Duodenal mucosa (tissue), 2 donors: ENCODE measurements around the gene TMEM14A.

Source experiments
- H3K27ac ChIP-seq: one replicate; pipeline ENCODE4 v1.7.0; 2013; ENCODE audit warnings: low read depth, low read length
- H3K27me3 ChIP-seq, 2 donors: one replicate each; pipeline ENCODE4 v1.7.0; 2013; ENCODE audit warnings: low read length in 2 of 2, control low read depth in 1 of 2; ENCODE audit not compliant: insufficient read depth in 2 of 2, control insufficient read depth in 1 of 2
- H3K36me3 ChIP-seq, 2 donors: one replicate each; pipeline ENCODE4 v1.7.0; 2013; ENCODE audit warnings: low read length in 2 of 2, control low read depth in 1 of 2; ENCODE audit not compliant: insufficient read depth in 2 of 2, control insufficient read depth in 1 of 2
- H3K4me1 ChIP-seq, 2 donors: one replicate each; pipeline ENCODE4 v1.7.0; 2013; ENCODE audit warnings: low read length in 2 of 2, control low read depth in 1 of 2; ENCODE audit not compliant: insufficient read depth in 2 of 2, control insufficient read depth in 1 of 2
- H3K4me3 ChIP-seq, 2 donors: one replicate each; pipeline ENCODE4 v1.7.0; 2013; ENCODE audit warnings: low read length in 2 of 2, low read depth in 1 of 2
- H3K9ac ChIP-seq, 2 donors: one replicate each; pipeline ENCODE4 v1.7.0; 2013; ENCODE audit warnings: low read length in 2 of 2, low read depth in 1 of 2
- H3K9me3 ChIP-seq, 2 donors: one replicate each; pipeline ENCODE4 v1.7.0; 2013; ENCODE audit warnings: low read length in 2 of 2, control low read depth in 1 of 2; ENCODE audit not compliant: control insufficient read depth in 1 of 2

The TMEM14A gene

GRCh38 chr6:52641388-52641787 is 29.5 kb upstream of the TMEM14A start:
- peaks cover 0 to 15% of the 10 kb centered on the region in 2 donors for H3K4me1 ChIP-seq
- H3K27me3 ChIP-seq: no peaks in the 10 kb centered on the region
- H3K9me3 ChIP-seq: no peaks in the 10 kb centered on the region
- H3K4me3 ChIP-seq: no peak overlapping the region
- H3K9ac ChIP-seq: no peak overlapping the region
- H3K36me3 ChIP-seq: no peaks in the 10 kb centered on the region
- no peak overlapping the region for H3K27ac ChIP-seq

GRCh38 chr6:52641826-52642225 is 29.1 kb upstream of the TMEM14A start:
- no peaks in the 10 kb centered on the region for H3K9me3 ChIP-seq
- H3K27ac ChIP-seq: no peak overlapping the region
- no peak overlapping the region for H3K9ac ChIP-seq
- H3K4me3 ChIP-seq: no peak overlapping the region
- peaks cover 0 to 15% of the 10 kb centered on the region in 2 donors for H3K4me1 ChIP-seq
- H3K36me3 ChIP-seq: no peaks in the 10 kb centered on the region
- H3K27me3 ChIP-seq: no peaks in the 10 kb centered on the region

DNA sequence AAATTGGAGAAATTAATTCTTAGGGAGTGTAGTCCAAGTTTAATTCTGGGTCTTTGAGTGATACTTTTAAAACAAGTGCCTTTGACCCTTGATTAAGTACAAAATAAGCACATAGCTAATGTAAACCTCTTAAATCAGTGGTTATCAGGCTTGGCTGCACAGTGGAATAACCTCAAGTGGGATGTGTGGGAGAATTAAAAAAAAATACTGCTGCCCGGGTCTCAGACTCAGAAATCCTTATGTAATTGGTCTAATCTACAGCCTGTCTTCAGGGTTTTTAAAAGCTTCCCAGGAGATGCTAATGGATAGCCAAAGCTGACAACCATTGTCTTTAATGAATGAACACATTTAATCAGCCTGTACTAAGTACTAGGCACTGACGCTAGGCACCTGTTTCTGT is 28.5 kb upstream of the TMEM14A start:
- Histone ChIP-seq H3K27ac (no peak overlapping the region), H3K9me3 (no peaks in the 10 kb centered on the region), H3K27me3 (no peaks in the 10 kb centered on the region), H3K4me3 (no peak overlapping the region), H3K9ac (no peak overlapping the region), H3K4me1 (peaks cover 0 to 15% of the 10 kb centered on the region in 2 donors), H3K36me3 (no peaks in the 10 kb centered on the region)

GRCh38 chr6:52643158-52643557 is 27.8 kb upstream of the TMEM14A start:
- no peak overlapping the region for H3K9ac ChIP-seq
- no peaks in the 10 kb centered on the region for H3K27me3 ChIP-seq
- H3K27ac ChIP-seq: no peak overlapping the region
- H3K36me3 ChIP-seq: no peaks in the 10 kb centered on the region
- peaks cover 0 to 15% of the 10 kb centered on the region in 2 donors for H3K4me1 ChIP-seq
- no peaks in the 10 kb centered on the region for H3K9me3 ChIP-seq
- H3K4me3 ChIP-seq: no peak overlapping the region

- Histone ChIP-seq H3K4me3 (no peak overlapping the region), H3K27ac (no peak overlapping the region)
These were observed 26.7 kb upstream of the TMEM14A start for GRCh38 chr6:52644253-52644652.

GRCh38 chr6:52645976-52646375 is 24.9 kb upstream of the TMEM14A start:
- no peaks in the 10 kb centered on the region for H3K27me3 ChIP-seq
- H3K9ac ChIP-seq: no peak overlapping the region
- H3K27ac ChIP-seq: no peak overlapping the region
- no peaks in the 10 kb centered on the region for H3K9me3 ChIP-seq
- no peak overlapping the region for H3K4me3 ChIP-seq
- no peaks in the 10 kb centered on the region for H3K36me3 ChIP-seq
- H3K4me1 ChIP-seq: peaks cover 0 to 8% of the 10 kb centered on the region in 2 donors

More at GRCh38 chr6:52644253-52644652, 26.7 kb upstream of the TMEM14A start:
- Histone ChIP-seq H3K9ac (no peak overlapping the region), H3K27me3 (no peaks in the 10 kb centered on the region), H3K36me3 (no peaks in the 10 kb centered on the region), H3K9me3 (no peaks in the 10 kb centered on the region), H3K4me1 (peaks cover 0 to 15% of the 10 kb centered on the region in 2 donors)

- H3K27me3 ChIP-seq: no peaks in the 10 kb centered on the region
- no peaks in the 10 kb centered on the region for H3K9me3 ChIP-seq
- no peak overlapping the region for H3K9ac ChIP-seq
- no peaks in the 10 kb centered on the region for H3K4me1 ChIP-seq
- no peaks in the 10 kb centered on the region for H3K36me3 ChIP-seq
- no peak overlapping the region for H3K27ac ChIP-seq
- no peak overlapping the region for H3K4me3 ChIP-seq
These were observed 23.7 kb upstream of the TMEM14A start for GRCh38 chr6:52647199-52647598.

- no peak overlapping the region for H3K27ac ChIP-seq
These were observed 21.3 kb upstream of the TMEM14A start for GRCh38 chr6:52649536-52650160.

GRCh38 chr6:52650941-52651340 is 20.0 kb upstream of the TMEM14A start:
- Histone ChIP-seq H3K27me3 (no peaks in the 10 kb centered on the region), H3K27ac (no peak overlapping the region), H3K4me1 (no peaks in the 10 kb centered on the region), H3K9ac (no peak overlapping the region), H3K36me3 (no peaks in the 10 kb centered on the region), H3K4me3 (no peak overlapping the region), H3K9me3 (no peaks in the 10 kb centered on the region)

More at GRCh38 chr6:52649536-52650160, 21.3 kb upstream of the TMEM14A start:
- Histone ChIP-seq H3K4me3 (no peak overlapping the region), H3K9ac (no peak overlapping the region), H3K9me3 (no peaks in the 10 kb centered on the region), H3K27me3 (no peaks in the 10 kb centered on the region), H3K36me3 (no peaks in the 10 kb centered on the region), H3K4me1 (no peaks in the 10 kb centered on the region)

- no peak overlapping the region for H3K9ac ChIP-seq
- H3K9me3 ChIP-seq: no peaks in the 10 kb centered on the region
- no peak overlapping the region for H3K27ac ChIP-seq
- no peaks in the 10 kb centered on the region for H3K27me3 ChIP-seq
- no peak overlapping the region for H3K4me3 ChIP-seq
- H3K36me3 ChIP-seq: no peaks in the 10 kb centered on the region
- no peaks in the 10 kb centered on the region for H3K4me1 ChIP-seq
These were observed 17.8 kb upstream of the TMEM14A start for GRCh38 chr6:52653151-52653550.
